ENCODE measurements around the gene SMIM27.

GRCh38 chr9:32587901-32588300 lies 35.8 kb downstream of the SMIM27 start:
- no peak for TF ChIP-seq EZH2phosphoT487 (conservative IDR thresholded peaks at IDR 0.05; ENCODE audit: low read length)
- TF ChIP-seq CTCF (IDR thresholded peaks at IDR 0.05; ENCODE audit: insufficient read depth, low read length, poor library complexity, severe bottlenecking): no peak
